ENCODE measurements around the gene SSUH2.
A peak's percentile ranks its signal among the peaks of the same experiment; 100 is the strongest.

The SSUH2 gene

GRCh38 chr3:8625991-8626390 lies 18.6 kb downstream of the SSUH2 start:
- no peak for TF ChIP-seq CTCF (IDR thresholded peaks at IDR 0.05; ENCODE audit: low read depth, low read length)
- in situ Hi-C loops (cut with HindIII; ENCODE audit: low sequenced_read_pairs), result no loop called here
- no peak for DNase-seq (ENCODE audit: low read depth, low spot score)
- H3K4me3 ChIP-seq (ENCODE audit: low read depth, low read length), result no peak overlapping the region

- H3K4me3 ChIP-seq (ENCODE audit: low read depth, low read length), result no peak overlapping the region
- in situ Hi-C loops (cut with HindIII; ENCODE audit: low sequenced_read_pairs), result no loop called here
- no peak for DNase-seq (ENCODE audit: low read depth, low spot score)
- no peak for TF ChIP-seq CTCF (IDR thresholded peaks at IDR 0.05; ENCODE audit: low read depth, low read length)
Measured at GRCh38 chr3:8624612-8625011, 20.0 kb downstream of the SSUH2 start.

GRCh38 chr3:8623741-8624140 lies 20.9 kb downstream of the SSUH2 start:
- TF ChIP-seq CTCF (IDR thresholded peaks at IDR 0.05; ENCODE audit: low read depth, low read length), result no peak

GRCh38 chr3:8622873-8623691 lies 21.5 kb downstream of the SSUH2 start:
- in situ Hi-C loops (cut with HindIII; ENCODE audit: low sequenced_read_pairs), result no loop called here
- H3K4me3 ChIP-seq (ENCODE audit: low read depth, low read length), result no peak overlapping the region
- peak; percentile 93 for TF ChIP-seq CTCF (IDR thresholded peaks at IDR 0.05; ENCODE audit: low read depth, low read length)
- peak; percentile 70 for DNase-seq (ENCODE audit: low read depth, low spot score)

More at GRCh38 chr3:8623741-8624140, 20.9 kb downstream of the SSUH2 start:
- no peak overlapping the region for H3K4me3 ChIP-seq (ENCODE audit: low read depth, low read length)
- DNase-seq (ENCODE audit: low read depth, low spot score), result no peak
- in situ Hi-C loops (cut with HindIII; ENCODE audit: low sequenced_read_pairs), result no loop called here

GRCh38 chr3:8621872-8622271 lies 22.7 kb downstream of the SSUH2 start:
- in situ Hi-C loops (cut with HindIII; ENCODE audit: low sequenced_read_pairs), result no loop called here
- no peak for TF ChIP-seq CTCF (IDR thresholded peaks at IDR 0.05; ENCODE audit: low read depth, low read length)
- peak; percentile 80 for DNase-seq (ENCODE audit: low read depth, low spot score)
- H3K4me3 ChIP-seq (ENCODE audit: low read depth, low read length), result no peak overlapping the region

- in situ Hi-C loops (cut with HindIII; ENCODE audit: low sequenced_read_pairs), result no loop called here
- H3K4me3 ChIP-seq (ENCODE audit: low read depth, low read length), result no peak overlapping the region
- no peak for TF ChIP-seq CTCF (IDR thresholded peaks at IDR 0.05; ENCODE audit: low read depth, low read length)
- no peak for DNase-seq (ENCODE audit: low read depth, low spot score)
Measured at GRCh38 chr3:8621141-8621540, 23.5 kb downstream of the SSUH2 start.
